HG03439 (cell line): Measurements from ENCODE around the gene TXNDC12.
A peak's percentile ranks its signal among the peaks of the same experiment; 100 is the strongest.

Experiments
- ATAC-seq: cut with Tn5 transposase; IDR thresholded peaks from one replicate; pipeline ENCODE4 v1.9.1; 2021; ENCODE audit warnings: mild to moderate bottlenecking, moderate library complexity; ENCODE audit not compliant: unreplicated experiment

The TXNDC12 gene

GRCh38 chr1:52002038-52002917 lies 52.7 kb downstream of the TXNDC12 start:
- no peak for ATAC-seq

GRCh38 chr1:51998701-51999100 lies 56.3 kb downstream of the TXNDC12 start:
- no peak for ATAC-seq

GRCh38 chr1:51997974-51998382 lies 57.0 kb downstream of the TXNDC12 start:
- no peak for ATAC-seq

GRCh38 chr1:51990478-51990965 lies 64.5 kb downstream of the TXNDC12 start, which contains the start of gene RAB3B:
Gene RAB3B, minus strand, starts transcription at chr1:51990700. Its CDS starts 13,583 bp downstream, at chr1:51977117.
- peak; percentile 70 for ATAC-seq

- ATAC-seq = no peak
These were observed 65.2 kb downstream of the TXNDC12 start for GRCh38 chr1:51989582-51990477.

- ATAC-seq = no peak
These were observed 66.7 kb downstream of the TXNDC12 start for GRCh38 chr1:51988254-51988653.

GRCh38 chr1:51986718-51987117 lies 68.3 kb downstream of the TXNDC12 start:
- no peak for ATAC-seq

GRCh38 chr1:51982161-51982560 lies 72.8 kb downstream of the TXNDC12 start:
- no peak for ATAC-seq

GRCh38 chr1:51981555-51981954 lies 73.4 kb downstream of the TXNDC12 start:
- ATAC-seq = no peak

- no peak for ATAC-seq
These were observed 76.9 kb downstream of the TXNDC12 start for GRCh38 chr1:51978099-51978498.

- ATAC-seq = no peak
These were observed 78.0 kb downstream of the TXNDC12 start for GRCh38 chr1:51976846-51977602.

- ATAC-seq = no peak
These were observed 81.2 kb downstream of the TXNDC12 start for GRCh38 chr1:51973587-51974474.
